Fibroblast of villous mesenchyme (primary cell): ENCODE measurements around the gene PLEKHA5. TPM values are rescaled to one million over a fixed set of nuclear protein-coding genes. Genes with fewer than 3 reads are reported as not detected.

Experiments used
- DNase-seq: peaks from one replicate; pipeline ENCODE4 v3.0.0-alpha.2; 2010; ENCODE audit warnings: low read depth
- H3K4me3 ChIP-seq: 2 replicates; pipeline ENCODE4 v1.5.1; 2011; ENCODE audit warnings: low read depth, mild to moderate bottlenecking, low read length
- CTCF ChIP-seq: IDR thresholded peaks from 2 replicates; pipeline ENCODE4 v1.5.1; 2012; ENCODE audit warnings: low read depth, mild to moderate bottlenecking, low read length; ENCODE audit not compliant: insufficient read depth
- total RNA-seq: library from RNA; depleted of rRNA; stranded (reverse); fragments of >200 nt; gene quantifications from 2 replicates; pipeline ENCODE4 v1.2.3, GENCODE V29; 2012

Gene PLEKHA5
- total RNA-seq, 1 donor = 37.1 TPM

DNA sequence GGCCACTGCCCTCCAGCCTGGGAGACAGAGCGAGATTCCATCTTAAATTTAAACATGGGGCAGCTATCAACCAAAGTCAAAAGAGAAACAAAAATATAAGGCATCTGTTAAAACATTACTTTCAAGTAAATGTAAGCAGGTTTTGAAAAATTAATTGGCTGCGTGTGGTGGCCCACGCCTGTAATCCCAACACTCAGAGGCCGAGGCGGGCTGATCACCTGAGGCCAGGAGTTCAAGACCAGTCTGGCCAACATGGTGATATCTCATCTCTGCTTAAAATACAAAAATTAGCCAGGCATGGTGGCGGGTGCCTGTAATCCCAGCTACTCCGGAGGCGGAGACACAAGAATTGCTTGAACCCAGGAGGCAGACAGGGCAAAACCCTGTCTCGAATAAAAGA lies 82.7 kb downstream of the PLEKHA5 start:
- no peak for TF ChIP-seq CTCF
- DNase-seq = no peak
- no peak overlapping the region for H3K4me3 ChIP-seq

DNA sequence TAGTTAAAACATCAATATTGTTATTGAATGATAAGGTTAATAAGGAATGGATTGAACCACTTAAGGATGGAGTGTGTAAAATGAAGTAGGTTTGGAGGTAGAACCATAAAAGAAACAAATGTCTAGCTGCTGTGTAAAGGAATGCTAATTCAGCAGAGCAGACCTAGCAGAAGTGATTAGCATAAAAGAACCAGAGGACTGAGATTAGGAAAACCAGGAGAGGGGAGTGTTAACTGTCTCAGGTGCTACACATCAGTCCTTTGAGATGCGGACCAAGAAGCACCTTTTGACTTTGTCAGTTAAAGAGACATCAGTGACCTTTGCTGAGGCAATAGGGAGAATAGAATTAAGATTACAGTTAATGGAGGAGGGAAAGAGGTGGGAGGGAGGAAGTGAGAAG lies 84.5 kb downstream of the PLEKHA5 start:
- no peak overlapping the region for H3K4me3 ChIP-seq
- DNase-seq = no peak
- no peak for TF ChIP-seq CTCF

GRCh38 chr12:19215115-19215514 lies 85.6 kb downstream of the PLEKHA5 start:
- no peak overlapping the region for H3K4me3 ChIP-seq
- DNase-seq = no peak
- TF ChIP-seq CTCF = no peak

GRCh38 chr12:19217446-19217845 lies 87.9 kb downstream of the PLEKHA5 start:
- H3K4me3 ChIP-seq = no peak overlapping the region
- DNase-seq = no peak
- no peak for TF ChIP-seq CTCF

DNA sequence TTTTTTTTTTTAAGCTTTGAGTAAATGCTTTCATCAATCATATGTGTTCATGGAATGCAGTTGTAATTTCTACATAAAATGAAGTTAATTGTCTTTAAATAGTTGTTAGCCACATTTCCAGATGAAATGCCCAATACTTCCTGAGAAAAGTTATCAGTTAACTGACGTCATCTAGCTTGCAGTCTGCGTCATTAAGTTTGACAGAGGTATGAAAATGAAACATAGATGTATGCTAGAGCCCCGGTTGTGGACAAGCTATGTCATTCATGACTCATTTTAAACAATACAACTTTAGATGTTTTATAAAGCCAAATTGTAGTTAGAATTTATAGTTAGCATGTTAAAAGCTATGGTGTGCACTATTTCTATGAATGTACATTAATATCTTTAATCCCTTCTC lies 90.7 kb downstream of the PLEKHA5 start:
- TF ChIP-seq CTCF = no peak
- DNase-seq = peak; percentile 78
- no peak overlapping the region for H3K4me3 ChIP-seq

- TF ChIP-seq CTCF = no peak
- no peak overlapping the region for H3K4me3 ChIP-seq
- DNase-seq = no peak
These were observed 91.4 kb downstream of the PLEKHA5 start for GRCh38 chr12:19220852-19221466.

GRCh38 chr12:19222558-19222957 lies 93.0 kb downstream of the PLEKHA5 start:
- TF ChIP-seq CTCF = no peak
- H3K4me3 ChIP-seq = no peak overlapping the region
- no peak for DNase-seq
